ENCODE results near the gene IPO4.

Gene IPO4

DNA sequence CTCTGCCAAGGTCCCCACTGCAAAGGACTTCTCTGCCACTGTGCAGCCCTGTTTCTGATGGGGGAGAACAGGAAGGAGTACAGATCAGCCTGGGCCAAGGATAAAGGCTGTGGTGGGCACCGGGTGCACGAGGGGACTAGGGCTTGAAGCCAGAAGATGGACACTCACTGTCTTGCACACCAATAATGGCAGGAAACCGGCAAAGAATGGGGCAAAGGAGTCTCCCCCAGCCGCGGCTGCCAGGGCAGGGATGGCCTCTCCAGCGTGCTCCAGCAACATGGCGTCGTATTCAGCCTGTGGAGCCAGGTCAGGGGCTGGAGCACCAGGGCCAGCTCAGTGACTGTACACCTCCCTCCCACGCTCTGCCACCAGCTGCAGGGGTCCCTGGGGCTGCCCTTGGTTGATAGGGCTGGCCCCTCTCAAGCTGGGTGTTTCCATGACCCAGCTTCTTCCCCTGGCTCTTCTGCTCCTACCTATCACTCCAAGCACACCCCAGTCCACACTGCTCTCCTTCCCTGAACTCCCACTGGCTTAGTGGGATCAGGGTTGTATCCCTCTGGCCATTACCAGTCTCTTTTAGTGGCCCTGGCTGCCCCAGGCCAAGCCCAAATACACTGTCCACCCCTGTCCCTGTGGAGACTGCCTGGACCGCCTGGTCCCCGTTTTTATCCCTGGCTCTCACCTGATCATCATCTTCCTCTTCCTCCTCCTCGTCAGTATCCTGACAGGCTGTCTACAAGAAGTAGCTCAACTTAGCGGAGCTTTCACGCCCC is 6.3 kb downstream of the IPO4 start:
- no peak for TF ChIP-seq CTCF (IDR thresholded peaks at IDR 0.05; ENCODE audit: low read depth, low read length, missing control alignments)
- H3K36me3 ChIP-seq (replicated peaks): peaks cover 82% of the 10 kb centered on the region
- in situ Hi-C loops (cut with HindIII; ENCODE audit: low pct_ligation_motif_present, low sequenced_read_pairs): no loop called here
- H3K27ac ChIP-seq: no peak overlapping the region
- DNase-seq: no peak
- H3K4me3 ChIP-seq (ENCODE audit: low read depth, low read length): no peak overlapping the region
- no peaks in the 10 kb centered on the region for H3K27me3 ChIP-seq (replicated peaks)

DNA sequence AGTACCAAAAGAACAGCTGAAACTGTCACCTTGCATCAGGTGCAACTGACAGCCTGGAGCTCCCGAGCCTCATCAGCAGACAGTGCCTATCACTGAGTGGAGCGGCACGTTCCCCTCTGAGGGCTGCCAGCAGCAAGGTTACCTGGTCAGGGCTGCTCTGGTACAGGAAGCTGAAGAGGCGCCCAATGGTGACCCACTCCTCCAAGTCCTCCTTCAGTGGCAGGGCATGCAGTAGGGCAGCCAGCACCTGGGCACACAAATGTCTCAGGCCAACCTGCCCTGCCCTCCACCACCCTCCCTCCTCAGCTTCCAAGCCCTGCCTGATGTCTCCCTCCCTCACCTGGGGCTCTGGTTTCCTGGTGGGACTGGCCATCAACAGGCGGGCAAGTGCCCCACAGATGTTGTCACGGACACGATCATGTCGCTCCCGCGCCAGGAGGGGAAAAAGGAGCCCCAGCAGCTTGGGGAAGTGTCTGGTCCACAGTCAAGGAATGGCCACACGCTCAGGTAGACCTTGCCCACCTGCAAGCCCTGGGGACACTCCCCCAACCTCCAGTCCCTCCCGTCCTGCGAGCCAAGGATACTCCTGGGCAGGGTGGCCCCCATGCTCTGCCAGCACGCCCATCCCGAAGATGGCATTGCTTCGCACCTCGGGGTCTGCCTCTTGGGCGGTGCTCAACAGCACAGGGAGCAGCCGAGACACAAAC is 7.1 kb downstream of the IPO4 start:
- H3K27me3 ChIP-seq (replicated peaks): no peaks in the 10 kb centered on the region
- in situ Hi-C loops (cut with HindIII; ENCODE audit: low pct_ligation_motif_present, low sequenced_read_pairs): no loop called here
- DNase-seq: no peak
- no peak for TF ChIP-seq CTCF (IDR thresholded peaks at IDR 0.05; ENCODE audit: low read depth, low read length, missing control alignments)
- H3K4me3 ChIP-seq (ENCODE audit: low read depth, low read length): no peak overlapping the region
- H3K36me3 ChIP-seq (replicated peaks): peaks cover 81% of the 10 kb centered on the region
- no peak overlapping the region for H3K27ac ChIP-seq

- peak; percentile 20 for DNase-seq
- Histone ChIP-seq H3K27me3 (replicated peaks) (no peaks in the 10 kb centered on the region), H3K4me3 (ENCODE audit: low read depth, low read length) (no peak overlapping the region), H3K36me3 (replicated peaks) (peaks cover 73% of the 10 kb centered on the region), H3K27ac (no peak overlapping the region)
- in situ Hi-C loops (cut with HindIII; ENCODE audit: low pct_ligation_motif_present, low sequenced_read_pairs): no loop called here
- TF ChIP-seq CTCF (IDR thresholded peaks at IDR 0.05; ENCODE audit: low read depth, low read length, missing control alignments): no peak
These were observed 8.4 kb downstream of the IPO4 start for GRCh38 chr14:24179961-24180796.

GRCh38 chr14:24179294-24179960 is 9.2 kb downstream of the IPO4 start:
- in situ Hi-C loops (cut with HindIII; ENCODE audit: low pct_ligation_motif_present, low sequenced_read_pairs): no loop called here
- TF ChIP-seq CTCF (IDR thresholded peaks at IDR 0.05; ENCODE audit: low read depth, low read length, missing control alignments): no peak
- DNase-seq: no peak
- Histone ChIP-seq H3K4me3 (ENCODE audit: low read depth, low read length) (no peak overlapping the region), H3K36me3 (replicated peaks) (peaks cover 67% of the 10 kb centered on the region), H3K27ac (no peak overlapping the region), H3K27me3 (replicated peaks) (no peaks in the 10 kb centered on the region)

- Histone ChIP-seq H3K27ac (no peak overlapping the region), H3K36me3 (replicated peaks) (peaks cover 61% of the 10 kb centered on the region), H3K4me3 (ENCODE audit: low read depth, low read length) (no peak overlapping the region), H3K27me3 (replicated peaks) (no peaks in the 10 kb centered on the region)
- DNase-seq: no peak
- in situ Hi-C loops (cut with HindIII; ENCODE audit: low pct_ligation_motif_present, low sequenced_read_pairs): no loop called here
- no peak for TF ChIP-seq CTCF (IDR thresholded peaks at IDR 0.05; ENCODE audit: low read depth, low read length, missing control alignments)
These were observed 10.0 kb downstream of the IPO4 start for GRCh38 chr14:24178399-24179178.
